OCI-LY3 (cell line): ENCODE data around the gene ATP5F1B.

Experiments used
- CTCF ChIP-seq: fragments of 200-600, 300-600 bp; sonication (generic); IDR thresholded peaks from 2 replicates; pipeline ENCODE4 v1.5.1; 2014; ENCODE audit warnings: antibody characterized with exemption, low read length, low read depth
- EZH2phosphoT487 ChIP-seq: fragments of 200-600 bp; shearing (Covaris generic); IDR thresholded peaks from 2 replicates; pipeline ENCODE4 v1.6.1; 2018; ENCODE audit warnings: antibody characterized with exemption, mixed run types, low read depth

DNA sequence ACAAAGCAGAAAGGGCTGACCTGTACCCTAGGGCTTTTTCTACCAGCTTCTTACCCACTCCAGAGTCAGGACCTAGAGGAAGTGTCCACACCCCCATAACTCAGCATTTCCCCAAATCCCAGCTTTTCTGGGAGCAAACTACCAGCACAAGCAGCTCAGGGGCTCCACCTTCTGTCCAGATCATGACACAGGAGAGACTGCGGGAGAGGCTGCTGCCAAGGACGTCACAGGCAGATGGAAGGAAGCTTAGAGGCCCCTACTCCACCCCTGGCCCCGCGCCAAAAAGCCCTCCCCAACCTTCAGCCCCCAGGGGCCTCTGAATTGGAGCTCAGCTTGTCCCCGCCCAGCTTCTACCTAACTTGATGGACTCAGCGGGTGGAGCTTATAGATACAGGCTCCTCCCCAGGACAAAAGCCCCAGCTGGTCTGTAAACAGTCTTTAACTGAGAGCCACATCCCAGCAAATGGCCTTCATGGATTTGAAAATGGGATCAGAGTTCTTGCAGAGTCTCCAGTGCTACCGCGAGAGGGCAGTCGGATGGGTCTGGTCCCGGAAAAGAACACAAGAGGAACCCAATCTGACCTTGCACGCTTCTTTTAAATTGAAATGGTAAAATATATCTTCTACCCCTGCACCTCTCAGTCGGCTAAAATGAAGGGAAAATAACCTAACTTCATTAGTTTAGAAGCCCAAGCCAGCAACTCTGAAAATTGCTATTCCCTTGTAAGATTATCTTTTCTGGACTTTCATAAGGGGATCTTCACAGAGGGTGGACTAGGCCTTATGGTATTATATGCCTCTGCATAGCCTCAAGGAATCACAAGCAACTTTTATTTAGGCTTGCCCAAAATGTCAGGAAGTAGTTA lies 8.9 kb downstream of the ATP5F1B start:
- TF ChIP-seq CTCF (peak; percentile 89), EZH2phosphoT487 (no peak)
